HCT116 (cell line): ENCODE data around the gene NDC1.

Experiments
- CTCF ChIP-seq, 3 experiments: fragments of 200-600 bp in 1 of 3; sonication (generic) in 1 of 3; IDR thresholded peaks in 2 of 3; conservative IDR thresholded peaks in 1 of 3; 2 replicates each; pipeline ENCODE4 v1.5.1; 2012 to 2017; ENCODE audit warnings: low read depth in 2 of 3, low read length in 2 of 3, antibody characterized with exemption in 1 of 3, borderline replicate concordance in 1 of 3, control low read depth in 1 of 3, mild to moderate bottlenecking in 1 of 3, mixed read lengths in 1 of 3, mixed run types in 1 of 3, moderate library complexity in 1 of 3; ENCODE audit not compliant: insufficient read depth in 1 of 3
- EZH2 ChIP-seq: fragments of 200-600 bp; sonication (generic); IDR thresholded peaks from 2 replicates; pipeline ENCODE4 v1.6.1; 2017; ENCODE audit warnings: antibody characterized with exemption, mixed run types
- EZH2phosphoT487 ChIP-seq: fragments of 200-600 bp; IDR thresholded peaks from 2 replicates; pipeline ENCODE4 v1.6.1; 2018; ENCODE audit warnings: antibody characterized with exemption, borderline replicate concordance
- POLR2A ChIP-seq: IDR thresholded peaks from 2 replicates; pipeline ENCODE4 v1.7.0; 2011; ENCODE audit warnings: borderline replicate concordance; ENCODE audit not compliant: insufficient read depth, insufficient read length; ENCODE audit errors: extremely low read depth
- POLR2AphosphoS5 ChIP-seq: IDR thresholded peaks from 2 replicates; pipeline ENCODE4 v1.6.1; 2011; ENCODE audit warnings: mild to moderate bottlenecking, low read depth, low read length, moderate library complexity
- RAD21 ChIP-seq: IDR thresholded peaks from 2 replicates; pipeline ENCODE4 v1.6.1; 2012; ENCODE audit warnings: low read depth, mild to moderate bottlenecking
- REST ChIP-seq: IDR thresholded peaks from 2 replicates; pipeline ENCODE4 v1.6.1; 2012; ENCODE audit warnings: low read depth
- SIN3A ChIP-seq: IDR thresholded peaks from 2 replicates; pipeline ENCODE4 v1.6.1; 2012; ENCODE audit warnings: low read depth
- SRF ChIP-seq: IDR thresholded peaks from 2 replicates; pipeline ENCODE4 v1.6.1; 2012; ENCODE audit warnings: low read depth
- TCF7L2 ChIP-seq: IDR thresholded peaks from 2 replicates; pipeline ENCODE4 v1.7.0; 2011; ENCODE audit warnings: borderline replicate concordance, inconsistent platforms; ENCODE audit not compliant: insufficient read depth, insufficient read length; ENCODE audit errors: extremely low read depth
- ZBTB33 ChIP-seq: IDR thresholded peaks from 2 replicates; pipeline ENCODE4 v1.6.1; 2011; ENCODE audit warnings: mild to moderate bottlenecking, low read length, moderate library complexity; ENCODE audit not compliant: insufficient replicate concordance; ENCODE audit errors: extremely low read depth

GRCh38 chr1:53871221-53871620, 33.1 kb upstream of the NDC1 start:
- no peak for TF ChIP-seq CTCF (IDR thresholded peaks at IDR 0.05 in 2 of 3, conservative IDR thresholded peaks at IDR 0.05 in 1 of 3; ENCODE audit: borderline replicate concordance in 1 of 3, insufficient read depth in 1 of 3, low read depth in 2 of 3, low read length in 2 of 3)
- TF ChIP-seq RAD21, result no peak
- no peak for TF ChIP-seq ZBTB33
- TF ChIP-seq TCF7L2, result no peak
- TF ChIP-seq POLR2AphosphoS5, result no peak
- TF ChIP-seq POLR2A, result no peak
- TF ChIP-seq EZH2phosphoT487, result no peak
- TF ChIP-seq SRF, result no peak
- no peak for TF ChIP-seq REST
- TF ChIP-seq SIN3A, result no peak
- TF ChIP-seq EZH2, result no peak
